ENCODE data around the gene MCM5.
"Not testable (repeated sequence)": the region's sequence is repeated elsewhere in the genome, so short reads cannot be mapped to it uniquely, and the experiment has no call there.

The MCM5 gene

GRCh38 chr22:35455529-35455928 lies 55.6 kb downstream of the MCM5 start:
- no peak for DNase-seq

GRCh38 chr22:35456757-35457156 lies 56.8 kb downstream of the MCM5 start:
- no peak for DNase-seq

GRCh38 chr22:35457729-35458546 lies 58.0 kb downstream of the MCM5 start:
- no peak for DNase-seq

- DNase-seq: no peak
Observed at GRCh38 chr22:35458547-35459422, 58.8 kb downstream of the MCM5 start.

- DNase-seq: no peak
Observed at GRCh38 chr22:35459423-35459894, 59.5 kb downstream of the MCM5 start.

GRCh38 chr22:35459976-35460375 lies 60.0 kb downstream of the MCM5 start:
- not testable (repeated sequence) for DNase-seq

- no peak for DNase-seq
Observed at GRCh38 chr22:35460688-35461087, 60.7 kb downstream of the MCM5 start.

GRCh38 chr22:35462498-35463230 lies 62.7 kb downstream of the MCM5 start:
- DNase-seq: no peak

- no peak for DNase-seq
Observed at GRCh38 chr22:35463231-35463933, 63.4 kb downstream of the MCM5 start.

- DNase-seq: no peak
Observed at GRCh38 chr22:35464399-35464798, 64.5 kb downstream of the MCM5 start.

GRCh38 chr22:35465109-35465701 lies 65.3 kb downstream of the MCM5 start:
- DNase-seq: no peak

GRCh38 chr22:35467681-35468434 lies 67.9 kb downstream of the MCM5 start:
- no peak for DNase-seq

GRCh38 chr22:35470903-35471321 lies 71.0 kb downstream of the MCM5 start:
- DNase-seq: no peak

GRCh38 chr22:35471566-35471965 lies 71.6 kb downstream of the MCM5 start:
- not testable (repeated sequence) for DNase-seq

- no peak for DNase-seq
Observed at GRCh38 chr22:35472488-35472887, 72.5 kb downstream of the MCM5 start.

GRCh38 chr22:35473971-35474370 lies 74.0 kb downstream of the MCM5 start:
- DNase-seq: no peak
